EH (cell line): ENCODE results near the gene EGR4.
"Not testable (repeated sequence)": the region's sequence is repeated elsewhere in the genome, so short reads cannot be mapped to it uniquely, and the experiment has no call there.

Experiments
- DNase-seq: peaks from one replicate; pipeline ENCODE4 v3.0.0-alpha.2; 2015; ENCODE audit warnings: low read depth

Gene EGR4

GRCh38 chr2:73263540-73264331 lies 29.6 kb downstream of the EGR4 start:
- DNase-seq = no peak

- DNase-seq = not testable (repeated sequence)
Measured at GRCh38 chr2:73262691-73263429, 30.5 kb downstream of the EGR4 start.

- no peak for DNase-seq
Measured at GRCh38 chr2:73262108-73262651, 31.2 kb downstream of the EGR4 start.

GRCh38 chr2:73260338-73260984 lies 32.9 kb downstream of the EGR4 start:
- DNase-seq = peak; percentile 58

- no peak for DNase-seq
Measured at GRCh38 chr2:73259704-73260337, 33.5 kb downstream of the EGR4 start.

GRCh38 chr2:73259276-73259675 lies 34.1 kb downstream of the EGR4 start:
- DNase-seq = no peak

GRCh38 chr2:73258913-73259215 lies 34.5 kb downstream of the EGR4 start:
- DNase-seq = no peak

GRCh38 chr2:73258186-73258912 lies 35.0 kb downstream of the EGR4 start:
- no peak for DNase-seq

GRCh38 chr2:73257425-73258125 lies 35.8 kb downstream of the EGR4 start:
- DNase-seq = no peak

- DNase-seq = no peak
Measured at GRCh38 chr2:73257021-73257420, 36.3 kb downstream of the EGR4 start.

GRCh38 chr2:73256618-73256922 lies 36.8 kb downstream of the EGR4 start:
- DNase-seq = no peak

- no peak for DNase-seq
Measured at GRCh38 chr2:73255907-73256617, 37.3 kb downstream of the EGR4 start.

- no peak for DNase-seq
Measured at GRCh38 chr2:73255007-73255644, 38.2 kb downstream of the EGR4 start.

GRCh38 chr2:73254343-73255006 lies 38.9 kb downstream of the EGR4 start:
- no peak for DNase-seq

- no peak for DNase-seq
Measured at GRCh38 chr2:73253901-73254300, 39.4 kb downstream of the EGR4 start.

- DNase-seq = no peak
Measured at GRCh38 chr2:73253400-73253799, 39.9 kb downstream of the EGR4 start.

- DNase-seq = no peak
Measured at GRCh38 chr2:73252238-73253027, 40.9 kb downstream of the EGR4 start.
